Adipose tissue (tissue), 3 donors: ENCODE results near the gene LMNA. TPM values are rescaled to one million over a fixed set of nuclear protein-coding genes. Genes with fewer than 3 reads are reported as not detected.

Source experiments
- H3K27ac ChIP-seq: one replicate; pipeline ENCODE4 v1.5.1; 2013; ENCODE audit warnings: low read depth, low read length
- WGBS, 3 donors: extraction: QIAGEN DNeasy Blood & Tissue Kit; methylation state at CpG; one replicate each; pipeline ENCODE4 v1.1.7; 2013; 5-methylcytosine and 5-hydroxymethylcytosine counted together
- polyA plus RNA-seq, 3 donors: library from polyadenylated mRNA; stranded (reverse); fragments of 200-250 nt; gene quantifications; one replicate each; pipeline ENCODE4 v1.2.3, GENCODE V29; 2013
- donor health status: healthy with polysubstance abuse.
- donor health status: Bipolar disorder and iron deficiency.
- donor health status: healthy.

LMNA gene
- polyA plus RNA-seq, 3 donors, result 58.6 to 543 (median 239) TPM

- 65 to 76% (median 67%) methylated on average over 8 of the region's 8 CpGs for WGBS, 3 donors
- no peak overlapping the region for H3K27ac ChIP-seq
These were observed 34.2 kb upstream of the LMNA start for GRCh38 chr1:156080241-156080862.

GRCh38 chr1:156080863-156081179 lies 33.7 kb upstream of the LMNA start:
- no peak overlapping the region for H3K27ac ChIP-seq
- WGBS, 3 donors, result 55 to 59% (median 55%) methylated on average over 4 of the region's 4 CpGs

- 3 to 17% (median 6%) methylated on average over 25 to 59 of the region's 61 CpGs for WGBS, 3 donors
- H3K27ac ChIP-seq, result no peak overlapping the region
These were observed 33.2 kb upstream of the LMNA start for GRCh38 chr1:156081180-156081916.

- 0 to 1% (median 0%) methylated on average over 3 to 10 of the region's 10 CpGs for WGBS, 3 donors
- H3K27ac ChIP-seq, result no peak overlapping the region
These were observed 32.6 kb upstream of the LMNA start for GRCh38 chr1:156081917-156082308.

- WGBS, 3 donors, result 0 to 1% (median 1%) methylated on average over 41 to 62 of the region's 62 CpGs
These were observed 32.0 kb upstream of the LMNA start, which contains the start of gene MEX3A for GRCh38 chr1:156082309-156083091. Gene MEX3A, minus strand, starts transcription at chr1:156082465. Its CDS starts 467 bp downstream, at chr1:156081998.

GRCh38 chr1:156083800-156084790 lies 30.4 kb upstream of the LMNA start:
- WGBS, 3 donors, result 58 to 70% (median 67%) methylated on average over 7 of the region's 7 CpGs
- H3K27ac ChIP-seq, result no peak overlapping the region

More at GRCh38 chr1:156082309-156083091, 32.0 kb upstream of the LMNA start, which contains the start of gene MEX3A:
- no peak within 1 kb of the TSS for H3K27ac ChIP-seq

- H3K27ac ChIP-seq, result no peak overlapping the region
- WGBS, 3 donors, result 8 to 56% (median 49%) methylated on average over 1 of the region's 1 CpG
These were observed 28.3 kb upstream of the LMNA start for GRCh38 chr1:156086256-156086662.

GRCh38 chr1:156089704-156090103 lies 24.8 kb upstream of the LMNA start:
- WGBS, 3 donors, result 57 to 64% (median 63%) methylated on average over 6 of the region's 6 CpGs
- H3K27ac ChIP-seq, result no peak overlapping the region

GRCh38 chr1:156090138-156090839 lies 24.2 kb upstream of the LMNA start:
- no peak overlapping the region for H3K27ac ChIP-seq
- WGBS, 3 donors, result 28 to 40% (median 28%) methylated on average over 5 of the region's 5 CpGs

- WGBS, 3 donors, result 29 to 39% (median 38%) methylated on average over 14 of the region's 14 CpGs
- no peak overlapping the region for H3K27ac ChIP-seq
These were observed 23.7 kb upstream of the LMNA start for GRCh38 chr1:156090840-156091188.

GRCh38 chr1:156091610-156092009 lies 22.9 kb upstream of the LMNA start:
- 71 to 75% (median 74%) methylated on average over 2 of the region's 2 CpGs for WGBS, 3 donors
- no peak overlapping the region for H3K27ac ChIP-seq

- H3K27ac ChIP-seq, result no peak overlapping the region
- WGBS, 3 donors, result 72 to 88% (median 74%) methylated on average over 3 of the region's 3 CpGs
These were observed 18.5 kb upstream of the LMNA start for GRCh38 chr1:156095906-156096508.

- WGBS, 3 donors, result 6 to 22% (median 8%) methylated on average over 14 of the region's 14 CpGs
- peak overlapping the region; percentile 53 for H3K27ac ChIP-seq
These were observed 17.7 kb upstream of the LMNA start for GRCh38 chr1:156096640-156097391.

GRCh38 chr1:156097499-156098178 lies 16.9 kb upstream of the LMNA start:
- WGBS, 3 donors, result 80 to 90% (median 87%) methylated on average over 9 of the region's 9 CpGs
- peak overlapping the region; percentile 40 for H3K27ac ChIP-seq

GRCh38 chr1:156098784-156099183 lies 15.7 kb upstream of the LMNA start:
- WGBS, 3 donors, result 75 to 89% (median 80%) methylated on average over 2 of the region's 2 CpGs
- H3K27ac ChIP-seq, result no peak overlapping the region

- WGBS, 3 donors, result 73 to 82% (median 81%) methylated on average over 3 of the region's 3 CpGs
These were observed 15.2 kb upstream of the LMNA start for GRCh38 chr1:156099282-156099681.

More at GRCh38 chr1:156099282-156099681, 15.2 kb upstream of the LMNA start:
- no peak overlapping the region for H3K27ac ChIP-seq
